ENCODE data around the gene OGFOD2.

Gene OGFOD2

GRCh38 chr12:122989225-122989839, 14.3 kb downstream of the OGFOD2 start:
- DNase-seq, result no peak

- no peak for DNase-seq
Measured at GRCh38 chr12:122989874-122990419, 14.9 kb downstream of the OGFOD2 start.

DNA sequence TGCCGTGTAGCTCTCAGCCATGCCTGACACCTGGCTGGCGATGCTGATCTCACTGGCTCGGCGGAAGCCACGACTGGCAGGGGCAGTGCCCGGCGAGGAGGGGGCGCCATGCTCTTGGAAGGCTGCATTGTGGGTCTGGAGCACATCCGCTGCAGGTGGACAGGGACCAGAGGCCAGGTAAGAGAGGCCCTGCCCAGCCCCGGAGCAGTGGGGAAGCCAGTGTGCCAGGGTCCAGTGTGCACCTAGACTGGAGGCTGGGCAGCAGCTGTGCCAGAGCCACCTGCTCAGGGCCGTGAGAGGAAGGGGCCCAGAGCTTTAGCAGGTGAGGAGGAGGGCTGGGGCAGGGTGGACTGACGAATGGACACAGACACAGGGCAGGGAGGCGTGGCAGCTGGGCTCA, 15.5 kb downstream of the OGFOD2 start:
- DNase-seq, result no peak

GRCh38 chr12:122990961-122991622, 16.0 kb downstream of the OGFOD2 start:
- DNase-seq, result no peak

- no peak for DNase-seq
Measured at GRCh38 chr12:122991623-122992275, 16.7 kb downstream of the OGFOD2 start.

GRCh38 chr12:122992386-122992785, 17.3 kb downstream of the OGFOD2 start:
- DNase-seq, result no peak

GRCh38 chr12:122994140-122994675, 19.2 kb downstream of the OGFOD2 start:
- DNase-seq, result no peak

- DNase-seq, result no peak
Measured at GRCh38 chr12:122994781-122995502, 19.9 kb downstream of the OGFOD2 start.

GRCh38 chr12:122995503-122996187, 20.6 kb downstream of the OGFOD2 start:
- DNase-seq, result no peak

- DNase-seq, result no peak
Measured at GRCh38 chr12:122996188-122996601, 21.2 kb downstream of the OGFOD2 start.

- no peak for DNase-seq
Measured at GRCh38 chr12:122996621-122997342, 21.7 kb downstream of the OGFOD2 start.

DNA sequence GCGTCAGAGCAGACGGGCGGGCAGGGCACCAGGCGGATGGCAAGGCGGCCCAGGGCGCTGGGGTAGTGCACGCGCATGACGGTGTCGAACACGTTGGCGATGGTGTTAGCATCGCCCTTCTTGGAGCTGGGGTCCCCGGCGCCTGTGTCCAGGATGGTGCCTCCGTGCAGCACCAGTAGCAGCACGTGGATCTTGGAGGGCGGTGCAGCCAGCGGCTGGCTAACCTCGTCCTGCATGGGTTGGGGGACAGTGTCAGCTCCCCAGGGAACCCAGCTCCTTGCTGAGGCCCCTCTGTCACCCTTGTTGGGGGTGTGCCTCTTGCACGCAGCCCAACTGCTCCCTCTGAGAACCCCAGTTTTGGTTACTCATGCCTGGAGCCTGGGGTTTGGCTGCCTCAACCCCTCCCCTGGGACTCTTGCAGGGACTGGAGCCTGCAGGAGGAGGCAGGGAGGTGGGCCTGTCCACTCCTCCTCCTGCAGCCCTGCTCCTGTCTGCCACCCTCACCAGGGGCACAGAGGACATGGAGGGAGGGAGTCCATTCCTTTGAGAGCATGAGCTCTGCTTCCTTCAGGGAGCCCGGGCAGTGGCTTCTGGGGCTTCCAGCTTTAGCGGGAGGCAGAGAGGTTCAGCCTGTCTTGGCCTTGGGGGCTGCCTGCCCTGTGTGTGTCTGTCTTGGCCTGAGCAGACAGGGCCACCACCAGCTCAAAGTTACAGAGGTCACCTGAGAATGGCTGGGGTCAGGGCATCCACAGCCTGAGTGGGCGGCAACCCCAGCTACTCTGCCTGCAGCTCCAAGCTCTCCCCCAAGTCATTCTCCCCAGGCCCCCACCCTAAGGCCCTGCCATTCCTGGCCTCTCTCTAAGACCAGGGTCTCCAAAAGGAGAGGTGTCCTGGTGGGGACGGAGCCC, 22.6 kb downstream of the OGFOD2 start:
- DNase-seq, result no peak

- no peak for DNase-seq
Measured at GRCh38 chr12:122998316-122998715, 23.3 kb downstream of the OGFOD2 start.

- DNase-seq, result no peak
Measured at GRCh38 chr12:122999196-122999946, 24.3 kb downstream of the OGFOD2 start.

DNA sequence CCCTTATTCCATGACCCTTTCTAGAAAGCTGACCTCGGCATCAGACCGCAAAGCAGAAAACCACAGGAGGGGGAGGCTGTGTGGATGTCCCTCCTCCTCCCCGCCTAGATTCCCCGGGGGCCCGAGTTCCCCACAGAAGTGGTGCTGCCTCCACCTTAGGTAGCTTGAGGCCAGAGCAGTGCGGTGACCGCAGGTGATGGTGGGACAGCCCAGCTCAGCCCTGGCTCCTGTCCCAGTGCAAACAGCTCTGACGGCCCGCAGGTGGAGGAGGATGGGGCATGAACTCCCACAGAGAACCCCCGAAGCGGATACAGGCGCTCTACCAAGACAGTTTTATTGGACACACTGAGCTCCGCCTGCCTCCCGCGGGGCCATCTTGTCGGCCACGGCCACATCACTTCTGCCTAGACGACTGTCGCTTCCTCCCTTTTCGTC, 25.0 kb downstream of the OGFOD2 start:
- no peak for DNase-seq

GRCh38 chr12:123000578-123000977, 25.5 kb downstream of the OGFOD2 start:
- no peak for DNase-seq

DNA sequence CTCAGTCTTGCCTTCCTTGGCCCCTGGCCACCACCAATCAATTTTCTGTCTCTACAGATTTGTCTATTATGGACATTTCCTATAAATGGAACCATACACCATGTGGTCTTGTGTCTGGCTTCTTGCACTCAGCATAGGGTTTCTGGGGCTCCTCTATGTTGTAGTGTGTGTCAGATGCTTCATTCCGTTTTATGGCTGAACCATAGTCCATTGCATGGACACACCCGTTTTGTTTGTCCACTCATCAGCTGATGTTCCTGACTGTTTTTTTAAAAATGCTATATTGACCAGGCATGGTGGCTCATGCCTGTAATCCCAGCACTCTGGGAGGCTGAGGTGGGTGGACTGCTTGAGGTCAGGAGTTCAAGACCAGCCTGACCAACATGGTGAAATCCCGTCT, 26.4 kb downstream of the OGFOD2 start:
- no peak for DNase-seq

DNA sequence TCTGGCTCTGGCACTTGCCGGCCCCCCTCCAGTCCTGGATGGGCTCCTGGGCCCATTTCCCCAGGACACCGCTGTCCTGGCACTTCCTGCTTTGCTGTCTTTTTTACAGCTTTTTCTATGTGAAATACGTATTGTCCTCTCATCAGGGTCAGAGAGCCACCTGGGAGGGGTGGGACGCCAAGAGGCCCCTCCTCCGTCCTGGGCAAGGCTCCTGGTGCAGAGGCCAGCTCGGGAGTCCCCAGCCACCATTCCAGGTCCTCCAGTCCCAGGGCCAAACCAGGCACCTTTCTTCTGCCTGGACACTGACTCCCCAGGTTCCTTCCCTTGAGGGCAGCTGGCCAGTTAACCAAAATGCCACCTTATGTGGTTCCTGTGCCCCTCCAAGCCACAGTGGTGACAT, 28.2 kb downstream of the OGFOD2 start:
- no peak for DNase-seq

DNA sequence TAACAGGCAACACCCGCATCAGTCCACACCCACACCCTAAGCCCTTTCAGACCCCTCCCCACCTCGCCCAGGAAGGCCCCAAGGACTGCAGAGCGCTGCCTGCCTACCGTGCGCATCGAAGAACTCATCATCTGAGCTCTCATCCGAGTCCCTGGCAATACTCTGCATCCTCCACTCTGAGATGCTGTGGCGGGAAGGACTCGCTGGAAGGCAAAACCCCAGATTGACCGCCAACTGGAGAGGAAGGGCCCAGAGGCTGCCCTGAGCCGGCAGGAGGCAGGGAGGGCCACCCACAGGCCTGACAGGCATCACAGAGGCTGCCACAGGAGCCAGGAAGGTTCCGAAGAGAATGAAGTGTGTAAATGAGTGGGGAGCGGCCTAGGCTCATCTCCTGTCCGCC, 29.2 kb downstream of the OGFOD2 start:
- DNase-seq, result no peak

All from NCI-H1105 treated with DMSO at 0.1 percent for 48 hours (cell line).